ENCODE data around the gene SNRNP40.
A peak's percentile ranks its signal among the peaks of the same experiment; 100 is the strongest.
"Not testable (repeated sequence)": the region's sequence is repeated elsewhere in the genome, so short reads cannot be mapped to it uniquely, and the experiment has no call there.

SNRNP40 gene

DNA sequence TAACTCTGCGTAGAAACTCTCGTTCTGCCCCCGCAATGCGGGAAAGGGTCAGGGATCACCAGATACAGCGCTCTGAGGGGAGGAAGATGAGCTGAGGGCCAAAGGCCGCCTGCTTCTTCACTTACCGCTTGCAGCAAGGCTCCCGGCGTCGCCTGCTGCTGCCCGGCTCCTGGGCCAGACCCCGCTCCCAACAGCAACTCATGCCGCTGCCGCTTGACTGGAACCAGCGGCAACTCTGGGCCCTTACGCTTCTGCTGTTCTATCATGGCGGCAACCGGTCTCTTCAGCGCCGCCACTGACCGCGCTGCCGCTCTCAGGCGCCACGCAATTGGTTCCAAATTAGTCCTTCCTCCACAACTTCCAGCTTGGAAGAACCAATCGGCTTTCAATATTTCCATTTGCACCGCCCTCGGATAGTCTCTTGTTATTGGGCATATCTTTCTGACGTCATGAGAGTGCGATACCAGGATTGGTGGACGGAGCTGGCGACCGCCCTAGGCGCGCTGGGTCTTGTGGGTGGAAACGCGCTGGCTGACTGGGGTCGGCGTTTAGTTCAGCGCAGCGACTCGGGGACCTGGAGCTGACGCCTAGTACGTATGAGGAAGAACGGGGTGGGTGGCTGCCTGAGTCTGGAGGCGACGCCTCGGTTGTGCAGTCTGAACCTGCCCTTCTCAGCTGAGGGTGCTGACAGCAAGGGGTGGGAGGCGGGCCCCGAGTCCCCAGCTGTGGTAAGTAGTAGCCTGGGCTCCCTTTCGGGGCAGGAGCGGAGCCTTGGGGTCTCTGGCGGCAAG is at the start of gene SNRNP40, which contains the start of gene ZCCHC17:
TSS of gene SNRNP40 (minus strand) at position 303 of the 791 bp plus-strand sequence. CDS start at position 266, 37 bp downstream.
TSS of gene ZCCHC17 (plus strand) at position 547 of the 791 bp plus-strand sequence. CDS start 13,067 bp downstream, outside the sequence.
- peak; percentile 100 for DNase-seq (ENCODE audit: low spot score)

DNA sequence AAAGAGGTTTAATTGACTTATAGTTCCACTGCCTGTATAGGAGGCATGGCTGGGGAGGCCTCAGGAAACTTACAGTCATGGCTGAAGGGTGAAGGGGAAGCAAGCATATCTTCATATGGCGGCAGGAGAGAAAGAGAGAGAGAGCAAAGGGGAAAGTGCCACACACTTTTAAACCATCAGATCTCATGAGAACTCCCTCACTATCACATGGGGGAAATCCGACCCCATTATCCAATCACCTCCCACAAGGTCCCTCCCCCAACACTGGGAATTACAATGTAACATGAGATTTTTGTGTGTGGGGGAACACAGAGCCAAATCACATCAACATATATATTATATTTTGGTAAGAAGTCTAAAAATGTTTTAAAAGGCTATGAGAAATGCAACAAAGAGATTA is 49.0 kb upstream of the SNRNP40 start:
- no peak for DNase-seq (ENCODE audit: low spot score)

DNA sequence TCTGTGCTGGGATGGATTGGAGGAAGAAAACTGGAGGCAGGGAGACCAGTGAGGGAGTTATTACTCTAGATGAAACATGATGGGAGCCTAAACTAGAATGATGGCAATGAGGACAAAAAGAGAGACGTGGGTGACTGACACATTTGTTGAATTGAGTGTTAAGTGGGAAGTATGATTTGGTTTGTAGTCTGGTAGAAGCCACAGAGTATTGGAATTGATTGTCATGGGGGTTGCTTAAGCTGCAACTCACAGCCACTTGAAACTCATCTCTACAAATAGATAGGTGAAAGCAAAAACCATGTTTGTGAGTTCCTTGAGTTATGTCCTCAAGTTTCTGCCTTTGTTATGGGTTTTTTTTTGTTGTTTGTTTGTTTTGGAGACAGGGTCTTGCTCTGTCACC is 47.9 kb upstream of the SNRNP40 start:
- no peak for DNase-seq (ENCODE audit: low spot score)

DNA sequence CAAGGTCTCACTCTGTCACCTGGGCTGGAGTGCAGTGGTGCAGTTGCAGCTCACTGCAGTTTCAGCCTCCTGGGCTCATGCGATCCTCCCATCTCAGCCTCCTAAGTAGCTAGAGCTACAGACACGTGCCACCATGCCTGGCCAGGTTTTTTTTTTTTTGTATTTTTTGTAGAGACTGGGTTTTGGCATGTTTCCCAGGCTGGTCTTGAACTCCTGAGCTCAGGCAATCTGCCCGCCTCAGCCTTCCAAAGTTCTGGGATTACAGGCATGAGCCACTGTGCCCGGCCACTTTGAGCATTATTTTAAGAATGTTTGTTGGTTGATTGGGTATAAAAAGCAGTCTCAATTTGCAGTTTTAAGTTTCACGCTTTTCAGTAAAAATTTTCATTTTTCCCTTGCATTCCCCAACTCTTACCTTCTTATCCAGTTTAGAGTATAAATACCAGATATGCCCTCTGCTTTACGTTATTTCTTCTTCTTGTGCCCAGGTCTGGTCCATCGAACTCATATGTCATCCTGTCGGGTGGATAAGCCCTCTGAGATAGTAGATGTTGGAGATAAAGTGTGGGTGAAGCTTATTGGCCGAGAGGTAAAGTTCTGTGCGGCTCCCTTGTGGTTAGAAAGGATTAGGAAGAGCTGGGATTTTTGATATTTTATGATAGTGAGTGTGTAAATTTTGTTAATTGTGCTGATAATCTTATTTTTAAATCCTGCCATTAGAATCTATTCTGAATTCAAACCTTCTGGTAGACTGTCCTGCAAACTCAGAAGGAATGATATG is 40.3 kb upstream of the SNRNP40 start:
- no peak for DNase-seq (ENCODE audit: low spot score)

DNA sequence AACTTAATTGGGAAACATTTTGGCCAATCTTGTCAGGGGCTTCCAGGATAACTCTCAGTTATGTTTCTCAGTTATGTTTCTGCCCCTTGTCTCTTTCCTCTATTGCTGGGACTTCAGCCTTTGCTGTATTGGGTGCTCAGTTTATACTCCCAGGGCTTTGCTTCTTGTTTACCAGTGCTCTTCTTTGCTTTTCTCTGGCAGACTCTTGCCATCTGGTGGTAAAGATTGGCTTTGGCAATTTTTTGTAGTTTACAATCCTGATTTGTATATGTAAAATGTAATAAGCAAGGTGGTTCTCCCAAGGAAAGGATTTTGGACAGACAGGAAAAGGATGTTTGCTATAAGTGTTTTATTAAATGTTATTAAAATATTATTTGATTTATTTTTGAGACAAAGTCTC is 38.4 kb upstream of the SNRNP40 start:
- peak; percentile 79 for DNase-seq (ENCODE audit: low spot score)

DNA sequence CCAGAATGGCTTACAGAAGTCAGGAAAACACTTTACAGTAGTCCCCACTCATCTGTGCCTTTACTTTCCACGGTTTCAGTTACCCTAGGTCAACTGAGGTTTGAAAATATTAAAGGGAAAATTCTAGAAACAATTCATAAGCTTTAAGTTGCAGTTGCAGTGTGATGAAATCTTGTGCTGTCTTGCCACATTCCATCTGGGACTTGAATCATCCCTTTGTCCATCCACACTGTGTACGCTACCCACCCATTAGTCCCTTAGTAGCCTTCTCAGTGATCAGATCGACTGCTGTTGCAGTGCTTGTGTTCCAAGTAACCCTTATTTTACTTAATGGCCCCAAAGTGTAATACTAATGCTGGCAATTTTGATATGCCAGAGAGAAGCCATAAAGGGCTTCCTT is 30.8 kb upstream of the SNRNP40 start:
- DNase-seq (ENCODE audit: low spot score), result no peak

DNA sequence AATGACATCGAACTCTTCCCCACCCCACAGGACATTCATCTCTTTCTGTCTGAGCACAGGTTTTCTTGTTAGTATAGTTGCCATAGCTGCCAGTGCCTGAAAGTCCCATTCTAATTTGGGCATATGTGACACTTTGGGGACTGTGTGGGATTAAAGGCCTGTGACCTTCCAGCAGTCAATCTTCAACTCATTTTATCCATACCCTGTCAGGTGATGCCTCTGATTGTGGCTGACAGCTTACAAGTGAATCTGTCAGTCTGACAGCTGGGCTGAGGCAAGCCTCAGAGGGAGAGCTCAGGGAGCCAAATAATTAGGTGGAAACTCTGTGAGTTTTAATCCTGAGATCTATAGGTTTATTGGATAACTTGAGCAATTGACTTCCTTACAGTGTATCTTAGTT is 29.9 kb upstream of the SNRNP40 start:
- no peak for DNase-seq (ENCODE audit: low spot score)

DNA sequence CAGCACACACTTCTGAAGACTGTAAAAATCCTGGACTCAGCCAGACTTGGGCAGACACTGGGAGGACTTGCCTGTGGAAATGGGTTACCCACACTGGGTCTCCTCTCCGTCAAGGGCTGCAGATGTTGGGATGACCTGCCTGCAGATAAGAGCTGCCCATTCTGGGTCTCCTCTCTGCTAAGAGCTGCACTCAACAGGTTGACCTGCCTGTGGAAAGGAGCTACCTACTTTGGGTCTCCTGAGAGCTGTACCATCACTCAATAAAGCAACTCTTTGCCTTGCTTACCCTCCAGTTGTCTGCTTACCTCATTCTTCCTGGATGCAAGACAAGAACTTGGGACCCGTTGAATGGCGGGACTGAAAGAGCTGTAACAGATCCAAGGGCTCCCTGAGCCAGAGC is 28.4 kb upstream of the SNRNP40 start:
- DNase-seq (ENCODE audit: low spot score), result no peak

DNA sequence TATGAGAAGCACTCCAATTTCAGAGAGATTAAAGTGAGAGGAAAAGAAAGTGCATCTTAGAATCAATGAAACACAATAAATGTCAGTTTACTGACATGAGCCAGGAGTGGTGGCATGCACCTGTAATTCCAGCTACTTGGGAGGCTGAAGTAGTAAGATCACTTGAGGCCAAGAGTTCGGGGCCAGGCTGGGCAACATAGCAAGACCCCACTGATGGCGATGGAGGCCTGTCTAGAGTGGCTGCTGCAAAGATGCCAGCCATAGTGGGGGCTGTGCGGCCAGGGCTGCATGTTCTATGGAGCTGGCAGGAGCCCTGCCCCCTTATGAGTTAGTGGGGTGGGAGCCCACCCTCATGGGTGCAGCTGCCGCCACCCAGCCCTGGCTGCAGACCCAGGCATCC is 27.5 kb upstream of the SNRNP40 start:
- no peak for DNase-seq (ENCODE audit: low spot score)

DNA sequence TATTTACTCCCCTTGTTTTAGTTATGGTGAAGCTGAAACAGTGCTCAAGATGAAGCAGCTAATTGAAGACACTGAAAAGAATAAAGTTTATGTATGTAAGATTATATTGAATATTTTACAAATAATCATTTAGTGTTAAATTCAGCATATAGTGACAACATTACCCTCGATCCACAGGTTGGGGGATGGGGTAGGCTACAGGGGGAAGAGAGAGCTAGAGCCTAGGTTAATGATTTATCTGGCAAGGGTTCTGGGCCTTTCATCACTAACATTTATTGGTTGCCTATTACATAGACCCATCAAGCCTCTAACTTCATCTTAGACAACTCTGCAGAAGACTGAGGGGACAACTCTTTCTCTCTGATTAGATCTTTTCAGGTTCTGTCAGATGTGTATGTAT is 21.6 kb upstream of the SNRNP40 start:
- no peak for DNase-seq (ENCODE audit: low spot score)

DNA sequence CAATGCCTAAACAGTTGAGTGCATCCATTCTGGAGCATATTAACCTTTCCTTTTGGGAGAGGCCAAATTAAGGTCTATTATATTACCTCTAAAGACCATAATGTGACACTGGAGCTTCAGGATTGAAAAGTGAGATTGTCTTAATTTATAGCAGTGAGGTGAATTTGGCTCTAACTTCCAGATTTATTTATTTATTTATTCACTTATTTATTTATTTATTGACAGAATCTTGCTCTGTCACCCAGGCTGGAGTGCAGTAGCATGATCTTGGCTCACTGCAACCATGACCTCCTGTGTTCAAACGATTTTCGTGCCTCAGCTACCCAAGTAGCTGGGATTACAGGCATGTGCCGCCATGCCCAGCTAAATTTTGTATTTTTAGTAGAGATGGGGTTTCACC is 19.3 kb upstream of the SNRNP40 start:
- no peak for DNase-seq (ENCODE audit: low spot score)

DNA sequence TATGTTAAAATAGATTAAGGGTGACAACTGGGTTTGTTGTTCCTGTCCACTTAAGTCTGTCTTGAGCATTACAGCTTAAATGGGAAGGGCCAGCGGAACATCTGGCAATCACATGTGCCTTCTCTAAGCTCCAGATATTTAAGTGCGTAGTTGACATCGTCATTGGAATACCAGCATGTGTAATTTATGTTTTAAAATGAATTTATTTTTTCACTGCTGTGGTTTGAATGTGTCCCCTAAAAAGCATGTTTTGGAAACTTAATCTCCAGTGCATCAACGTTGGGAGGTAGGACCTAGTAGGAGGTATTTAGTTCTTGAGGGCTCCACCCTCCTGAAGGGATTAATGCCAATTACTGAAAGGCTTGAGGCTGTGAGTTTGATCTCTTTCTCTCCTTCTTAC is 13.6 kb upstream of the SNRNP40 start:
- DNase-seq (ENCODE audit: low spot score), result no peak

DNA sequence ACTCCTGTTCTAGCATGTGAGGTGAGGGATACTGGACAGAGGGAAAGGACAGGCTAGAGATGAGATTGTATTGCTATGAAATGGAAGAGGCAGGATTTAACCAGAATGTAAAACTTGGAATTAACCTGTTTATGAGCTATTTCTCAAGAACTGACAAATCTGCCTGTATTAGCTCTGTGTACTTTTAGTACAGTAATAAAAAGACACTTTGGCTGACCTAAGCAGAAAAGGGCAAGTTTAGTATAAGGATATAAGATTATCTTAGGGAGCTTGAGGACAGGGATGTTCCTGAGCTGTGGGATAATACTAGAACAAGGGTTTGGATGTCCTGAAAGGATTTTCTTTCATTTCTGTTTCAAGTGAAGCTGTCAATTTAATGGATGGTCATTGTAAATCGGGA is 11.4 kb upstream of the SNRNP40 start:
- DNase-seq (ENCODE audit: low spot score), result no peak

DNA sequence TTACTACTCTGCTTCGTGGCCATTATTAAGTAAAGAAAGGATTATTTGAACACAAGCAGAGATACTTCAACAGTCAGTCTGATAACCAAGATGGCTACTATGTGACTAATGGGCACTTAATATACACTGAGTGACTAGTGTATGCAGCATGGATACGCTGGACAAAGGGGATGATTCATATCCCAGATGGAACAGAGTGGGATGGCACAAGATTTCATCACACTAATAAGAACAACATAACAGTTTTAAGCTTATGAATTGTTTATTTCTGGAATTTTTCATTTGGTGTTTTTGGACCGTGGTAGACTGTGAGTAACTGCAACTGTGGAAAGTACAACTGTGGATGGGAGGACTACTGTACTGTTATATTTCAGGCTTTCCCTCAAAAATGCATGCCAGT is 9.7 kb upstream of the SNRNP40 start:
- no peak for DNase-seq (ENCODE audit: low spot score)

DNA sequence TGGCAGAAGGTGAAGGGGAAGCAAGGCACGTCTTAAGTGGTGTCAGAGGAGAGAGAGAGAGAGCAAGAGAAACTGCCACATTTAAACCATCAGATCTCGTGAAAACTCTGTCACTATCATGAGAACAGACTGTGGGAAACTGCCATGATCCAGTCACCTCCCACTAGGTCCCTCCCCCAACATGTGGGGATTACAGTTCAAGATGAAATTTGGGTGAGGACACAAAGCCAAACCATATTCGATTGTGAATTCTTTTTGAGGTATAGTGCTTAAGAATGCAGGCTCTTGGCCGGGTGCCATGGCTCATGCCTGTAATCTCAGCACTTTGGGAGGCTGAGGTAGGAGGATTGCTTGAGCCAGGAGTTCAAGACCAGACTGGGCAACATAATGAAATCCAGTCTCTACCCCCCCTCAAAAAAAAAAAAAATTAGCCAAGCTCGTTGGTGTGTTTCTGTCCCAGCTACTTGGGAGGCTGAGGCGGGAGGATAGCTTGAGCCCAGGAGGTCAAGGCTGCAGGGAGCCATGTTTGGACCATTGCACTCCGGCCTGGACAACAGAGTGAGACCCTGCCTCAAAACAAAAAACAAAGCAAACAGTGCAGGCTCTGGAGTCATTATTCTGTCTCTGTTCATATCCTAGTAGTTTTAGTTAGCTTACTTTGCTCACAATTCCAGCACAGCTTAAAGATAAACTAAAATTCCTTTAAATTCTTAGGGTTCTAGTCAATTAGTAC is 6.3 kb upstream of the SNRNP40 start:
- no peak for DNase-seq (ENCODE audit: low spot score)

DNA sequence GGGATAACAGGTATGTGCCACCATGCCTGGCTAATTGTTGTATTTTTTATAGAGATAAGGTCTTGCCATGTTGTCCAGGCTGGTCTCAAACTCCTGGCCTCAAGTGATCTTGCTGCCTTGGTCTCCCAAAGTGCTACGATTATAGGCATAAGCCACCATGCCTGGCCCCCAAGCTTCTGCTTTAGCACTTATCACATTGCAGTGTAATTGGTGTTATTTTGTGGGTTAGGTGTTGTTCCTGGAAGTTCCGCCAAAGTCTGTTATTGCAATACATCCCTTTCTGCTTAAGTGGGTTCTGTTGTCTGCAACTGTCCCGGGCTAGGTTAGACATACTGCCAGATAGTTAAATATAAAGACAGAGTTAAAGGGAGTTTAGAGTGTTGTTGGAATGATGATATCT is 3.6 kb upstream of the SNRNP40 start:
- DNase-seq (ENCODE audit: low spot score), result no peak

DNA sequence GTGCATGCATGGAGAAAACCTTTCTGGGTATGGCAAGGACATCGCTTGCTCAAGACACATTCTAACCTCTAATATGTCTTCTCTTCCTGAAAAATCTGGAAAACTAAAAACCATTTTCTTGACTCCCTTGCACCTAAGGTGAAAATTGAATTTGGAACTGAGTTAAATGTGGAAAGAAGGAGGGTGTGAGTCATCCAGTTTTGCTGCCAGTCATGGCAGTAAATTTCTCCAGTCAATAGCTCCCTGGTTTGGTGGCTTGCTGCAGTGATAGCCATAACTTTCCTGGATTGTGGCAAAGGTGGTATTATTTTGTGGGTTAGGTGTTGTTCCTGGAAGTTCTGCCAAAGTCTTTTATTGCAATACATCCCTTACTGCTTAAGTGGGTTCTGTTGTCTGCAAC is 2.8 kb upstream of the SNRNP40 start:
- no peak for DNase-seq (ENCODE audit: low spot score)

DNA sequence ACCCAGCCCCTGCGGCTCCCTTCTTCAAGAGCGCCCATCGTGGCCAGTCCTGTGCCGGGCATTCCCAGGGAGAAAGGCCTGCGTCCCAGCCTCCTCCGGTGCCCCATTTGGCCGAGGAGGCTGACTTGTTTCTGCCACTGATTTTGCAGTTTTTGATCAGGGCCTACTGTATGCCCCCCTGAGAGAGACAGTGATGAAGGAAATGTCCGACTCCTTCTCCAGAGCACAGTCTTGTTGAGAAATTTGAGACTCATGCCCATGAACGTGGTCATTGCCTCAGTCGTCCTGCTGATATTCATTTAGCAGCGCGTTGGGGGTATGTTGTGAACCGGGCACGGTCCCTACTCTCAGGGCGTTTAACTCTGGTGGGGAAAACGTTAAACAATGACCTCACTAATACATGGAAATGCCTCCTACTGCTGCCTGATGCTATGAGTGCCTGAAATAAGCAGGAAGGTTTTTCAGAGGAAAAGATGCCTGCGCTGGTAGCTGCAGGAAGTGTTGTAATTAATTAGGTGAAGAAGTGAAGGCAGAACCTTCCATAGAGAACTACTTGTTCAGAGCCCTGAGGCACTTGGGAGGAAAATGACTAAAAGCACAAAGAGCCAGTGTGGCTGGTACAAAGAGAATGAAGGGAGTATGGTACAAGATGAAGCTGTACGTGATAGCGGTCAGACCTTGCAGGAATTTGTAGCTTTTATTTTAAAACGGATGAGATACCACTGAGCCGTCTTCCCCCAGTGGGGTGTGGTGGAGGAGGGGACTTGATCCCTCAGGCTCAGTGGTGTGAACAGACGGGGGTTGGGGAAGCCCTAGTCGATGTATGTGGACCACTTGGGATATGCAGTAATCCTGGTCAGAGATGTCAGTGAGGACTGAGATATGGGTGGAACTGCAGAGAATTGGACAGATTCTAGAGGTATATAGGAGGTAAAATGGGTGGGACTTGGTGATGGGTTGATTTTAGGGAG is 974 bp upstream of the SNRNP40 start:
- peak; percentile 31 for DNase-seq (ENCODE audit: low spot score)

DNA sequence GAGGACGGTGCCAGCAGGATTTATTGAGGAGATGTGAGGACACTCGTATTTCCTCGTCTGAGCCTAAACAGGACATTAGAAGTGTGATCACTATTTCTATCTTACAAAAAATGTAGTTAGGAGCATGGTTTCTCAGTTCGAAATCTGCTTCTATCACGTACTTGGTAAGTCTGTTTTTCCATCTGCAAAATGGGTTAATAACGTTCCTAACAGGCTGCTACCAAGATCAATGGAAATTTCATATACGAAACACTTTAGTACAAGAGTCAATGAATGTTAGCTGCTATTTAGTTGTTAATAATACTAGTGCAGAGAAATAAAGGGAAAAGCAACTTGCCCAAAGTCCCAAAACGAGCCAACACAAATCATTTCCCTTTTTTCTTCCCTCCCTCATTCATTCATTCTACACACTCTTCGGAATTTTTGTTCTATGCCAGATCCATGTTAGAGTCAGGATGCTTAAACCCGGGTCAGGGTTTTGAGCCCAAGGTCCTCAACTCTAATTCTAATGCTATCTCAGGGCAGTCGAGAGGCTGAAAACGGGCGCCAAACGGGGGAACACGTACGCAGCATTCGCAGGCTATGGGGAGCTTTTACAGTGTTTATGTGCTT is 608 bp downstream of the SNRNP40 start:
- peak; percentile 11 for DNase-seq (ENCODE audit: low spot score)

DNA sequence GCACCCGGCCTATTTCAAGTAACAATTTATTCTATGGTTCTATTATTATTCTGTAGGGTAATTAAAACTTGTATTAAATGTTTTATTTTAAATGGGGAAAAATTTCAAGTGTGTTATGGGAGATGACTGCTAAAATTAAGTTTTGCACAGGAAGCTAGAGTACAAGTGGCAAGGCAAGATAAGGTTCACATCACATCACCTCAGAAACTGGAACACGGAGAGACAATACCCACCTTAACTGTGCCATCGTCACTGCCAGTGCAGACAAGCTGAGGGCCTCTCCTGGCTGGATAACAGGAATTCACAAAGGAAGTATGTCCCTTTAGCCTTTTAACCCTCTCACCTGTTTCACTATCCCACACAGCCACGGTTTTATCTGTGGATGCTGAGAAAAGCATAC is 7.6 kb downstream of the SNRNP40 start:
- DNase-seq (ENCODE audit: low spot score), result no peak

DNA sequence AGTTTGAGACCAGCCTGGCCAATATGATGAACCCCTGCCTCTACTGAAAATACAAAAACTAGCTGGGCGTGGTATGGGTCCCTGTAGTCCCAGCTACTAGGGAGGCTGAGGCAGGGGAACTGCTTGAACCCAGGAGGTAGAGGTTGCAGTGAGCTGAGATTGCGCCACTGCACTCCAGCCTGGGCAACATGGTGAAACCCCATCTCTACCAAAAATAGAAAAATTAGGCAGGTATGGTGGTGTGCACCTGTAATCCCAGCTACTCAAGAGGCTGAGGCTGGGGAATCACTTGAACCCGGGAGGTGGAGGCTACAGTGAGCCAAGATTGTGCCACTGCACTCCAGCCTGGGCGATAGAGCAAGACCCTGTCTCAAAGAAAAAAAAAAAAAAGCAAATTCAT is 8.8 kb downstream of the SNRNP40 start:
- DNase-seq (ENCODE audit: low spot score), result not testable (repeated sequence)

All from pons (tissue), 1 donor.